Measurements from ENCODE around the gene CCDC43. TPM values are rescaled to one million over a fixed set of nuclear protein-coding genes. Genes with fewer than 3 reads are reported as not detected.
"Not testable (repeated sequence)": the region's sequence is repeated elsewhere in the genome, so short reads cannot be mapped to it uniquely, and the experiment has no call there.

Gene CCDC43
- total and polyA plus RNA-seq, 8 donors, result 20.3 to 33.2 (median 30.9) TPM

DNA sequence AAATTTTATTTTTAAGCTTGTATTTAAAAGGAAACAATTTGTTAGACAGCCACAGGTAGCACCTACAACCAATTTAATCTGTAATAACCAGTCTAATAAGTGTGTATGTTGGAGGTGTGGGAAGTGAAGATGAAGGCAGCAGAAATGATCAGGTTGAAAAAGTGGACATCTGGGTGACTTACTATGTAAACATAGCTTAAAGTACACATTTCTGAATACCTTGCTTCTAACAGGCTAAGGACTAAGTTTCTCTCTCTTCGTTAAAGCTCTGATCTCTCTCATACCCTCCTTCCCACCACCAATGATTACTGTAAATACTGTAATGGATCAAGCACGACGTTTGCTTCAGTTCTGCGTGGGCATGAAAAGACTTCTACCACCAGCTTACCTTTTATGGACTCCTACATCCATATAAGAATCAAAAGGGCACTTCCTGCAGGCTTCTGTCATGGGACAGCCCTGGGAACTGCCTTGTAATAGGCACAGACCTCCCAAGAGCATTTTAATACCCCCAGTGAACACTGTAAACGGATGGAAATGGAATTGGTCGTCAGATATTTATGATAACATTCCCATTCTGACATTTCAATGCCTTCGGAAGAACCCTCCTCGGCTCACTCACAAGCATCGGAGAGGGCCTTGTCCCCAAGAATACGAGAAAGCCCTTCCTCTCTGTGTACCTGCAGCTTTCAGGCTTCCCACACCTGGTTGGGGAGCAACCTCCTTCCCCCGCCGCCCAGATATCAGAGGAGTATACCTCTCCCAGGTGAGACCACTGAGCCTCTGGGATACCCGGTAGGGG, 700 bp downstream of the CCDC43 start:
- DNase-seq (no peak), ATAC-seq (peak; percentile 14)
- Histone ChIP-seq H3K4me3 (peak overlapping the region; percentile 83 to 92), H3K9me3 (no peaks in the 10 kb centered on the region), H3K27me3 (no peaks in the 10 kb centered on the region), H3K4me1 (peaks cover 9 to 30% of the 10 kb centered on the region in 2 donors), H3K36me3 (peaks cover 0 to 9% of the 10 kb centered on the region in 2 donors), H3K27ac (peak overlapping the region; percentile 47 to 84)
- TF ChIP-seq, protein P1, sequence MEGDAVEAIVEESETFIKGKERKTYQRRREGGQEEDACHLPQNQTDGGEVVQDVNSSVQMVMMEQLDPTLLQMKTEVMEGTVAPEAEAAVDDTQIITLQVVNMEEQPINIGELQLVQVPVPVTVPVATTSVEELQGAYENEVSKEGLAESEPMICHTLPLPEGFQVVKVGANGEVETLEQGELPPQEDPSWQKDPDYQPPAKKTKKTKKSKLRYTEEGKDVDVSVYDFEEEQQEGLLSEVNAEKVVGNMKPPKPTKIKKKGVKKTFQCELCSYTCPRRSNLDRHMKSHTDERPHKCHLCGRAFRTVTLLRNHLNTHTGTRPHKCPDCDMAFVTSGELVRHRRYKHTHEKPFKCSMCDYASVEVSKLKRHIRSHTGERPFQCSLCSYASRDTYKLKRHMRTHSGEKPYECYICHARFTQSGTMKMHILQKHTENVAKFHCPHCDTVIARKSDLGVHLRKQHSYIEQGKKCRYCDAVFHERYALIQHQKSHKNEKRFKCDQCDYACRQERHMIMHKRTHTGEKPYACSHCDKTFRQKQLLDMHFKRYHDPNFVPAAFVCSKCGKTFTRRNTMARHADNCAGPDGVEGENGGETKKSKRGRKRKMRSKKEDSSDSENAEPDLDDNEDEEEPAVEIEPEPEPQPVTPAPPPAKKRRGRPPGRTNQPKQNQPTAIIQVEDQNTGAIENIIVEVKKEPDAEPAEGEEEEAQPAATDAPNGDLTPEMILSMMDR (IDR thresholded peaks at IDR 0.05), result no peak
- intact Hi-C loops (cut with DNase I), result no loop called here

DNA sequence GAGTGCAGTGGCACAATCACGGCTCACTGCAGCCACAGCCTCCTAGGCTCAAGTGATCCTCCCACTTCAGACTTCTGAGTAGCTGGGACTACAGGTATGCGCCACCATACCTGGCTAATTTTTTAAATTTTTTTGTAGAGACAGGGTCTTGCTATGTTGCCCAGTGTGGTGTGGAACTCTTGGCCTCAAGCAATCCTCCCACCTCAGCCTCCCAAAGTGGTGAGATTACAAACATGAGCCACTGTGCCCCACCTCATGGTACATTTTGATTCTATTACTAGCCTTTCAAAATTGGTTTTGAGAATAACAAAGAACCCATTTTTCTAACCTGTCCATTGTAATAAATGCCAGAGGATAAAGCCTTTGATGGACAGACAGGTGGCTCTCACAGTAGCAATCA, 1.4 kb downstream of the CCDC43 start:
- no peak overlapping the region for H3K27ac ChIP-seq
- ATAC-seq, result no peak
- peaks cover 9 to 37% of the 10 kb centered on the region in 2 donors for H3K4me1 ChIP-seq
- no peak for DNase-seq
- no peaks in the 10 kb centered on the region for H3K9me3 ChIP-seq
- no peaks in the 10 kb centered on the region for H3K27me3 ChIP-seq
- no peak overlapping the region for H3K4me3 ChIP-seq
- intact Hi-C loops (cut with DNase I), result no loop called here
- TF ChIP-seq, protein P1 (IDR thresholded peaks at IDR 0.05), result no peak
- peaks cover 0 to 16% of the 10 kb centered on the region in 2 donors for H3K36me3 ChIP-seq

DNA sequence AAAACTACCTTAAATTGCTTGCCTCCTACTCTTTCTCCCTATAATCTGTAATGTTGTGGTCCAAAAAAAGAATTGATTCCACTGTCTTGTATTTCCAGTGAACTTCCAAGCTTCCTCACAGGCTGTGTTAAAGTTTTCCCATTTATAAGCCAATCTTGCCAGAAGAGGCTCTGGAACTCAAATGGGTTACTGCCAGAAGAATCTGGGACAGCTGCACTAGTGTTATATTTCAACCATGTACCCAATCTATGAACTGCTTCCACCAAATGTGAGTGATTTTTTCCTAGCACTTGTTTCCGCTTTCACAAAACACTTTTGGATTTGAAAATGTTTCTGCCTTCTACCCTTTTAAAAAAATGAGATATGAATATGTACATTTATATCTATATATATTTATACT, 1.8 kb downstream of the CCDC43 start:
- Histone ChIP-seq H3K36me3 (peaks cover 0 to 20% of the 10 kb centered on the region in 2 donors), H3K4me1 (peaks cover 9 to 41% of the 10 kb centered on the region in 2 donors), H3K27me3 (no peaks in the 10 kb centered on the region), H3K27ac (no peak overlapping the region), H3K9me3 (no peaks in the 10 kb centered on the region), H3K4me3 (no peak overlapping the region)
- TF ChIP-seq, protein P1 (IDR thresholded peaks at IDR 0.05), result no peak
- ATAC-seq (no peak), DNase-seq (no peak)
- intact Hi-C loops (cut with DNase I), result no loop called here

DNA sequence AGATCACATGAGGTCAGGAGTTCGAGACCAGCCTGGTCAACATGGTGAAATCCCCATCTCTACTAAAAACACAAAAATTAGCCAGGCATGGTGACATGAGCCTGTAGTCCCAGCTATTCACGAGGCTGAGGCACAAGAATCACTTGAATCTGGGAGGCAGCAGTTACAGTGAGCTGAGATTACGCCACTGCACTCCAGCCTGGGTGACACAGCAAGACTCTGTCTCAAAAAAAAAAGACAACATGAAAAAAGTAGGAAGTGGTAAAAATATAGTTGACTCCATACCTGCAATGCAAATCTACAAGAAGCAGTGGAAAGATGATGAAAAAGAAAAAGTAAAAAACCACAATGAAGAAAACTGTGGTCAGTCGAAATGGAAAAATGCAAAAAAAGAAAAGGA, 6.3 kb downstream of the CCDC43 start:
- ATAC-seq; intact Hi-C loops (cut with DNase I); H3K4me3 ChIP-seq; H3K9me3 ChIP-seq; DNase-seq; H3K27me3 ChIP-seq: not testable (repeated sequence)
- Histone ChIP-seq H3K4me1 (peaks cover under 1 to 16% of the 10 kb centered on the region in 2 donors), H3K27ac (peak overlapping the region in 1 of 2 donors; percentile 63), H3K36me3 (peaks cover 3 to 63% of the 10 kb centered on the region in 2 donors)

DNA sequence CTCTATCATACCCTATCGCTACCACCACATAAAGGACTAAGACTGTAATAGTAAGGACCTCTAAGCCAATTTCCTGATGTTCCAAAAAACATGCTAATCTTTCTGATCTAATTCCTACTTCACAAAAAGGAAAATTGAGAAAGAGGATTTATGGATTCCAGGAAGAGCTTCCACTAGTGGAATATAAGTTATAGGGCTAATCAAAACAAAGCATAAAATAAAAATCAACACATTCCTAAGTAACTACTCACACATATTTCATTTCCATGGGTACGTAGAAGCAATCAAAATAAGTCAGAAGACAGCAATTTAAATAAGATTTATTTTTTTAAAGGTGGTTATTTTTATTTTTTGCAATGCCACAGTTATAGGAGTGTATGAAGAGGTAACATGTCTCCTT, 12.4 kb downstream of the CCDC43 start:
- no peaks in the 10 kb centered on the region for H3K9me3 ChIP-seq
- no peak overlapping the region for H3K4me3 ChIP-seq
- TF ChIP-seq, protein P1 (IDR thresholded peaks at IDR 0.05), result no peak
- no peaks in the 10 kb centered on the region for H3K4me1 ChIP-seq
- no peaks in the 10 kb centered on the region for H3K27me3 ChIP-seq
- H3K27ac ChIP-seq, result no peak overlapping the region
- H3K36me3 ChIP-seq, result peaks cover 3 to 50% of the 10 kb centered on the region in 2 donors
- no peak for ATAC-seq
- intact Hi-C loops (cut with DNase I), result no loop called here
- no peak for DNase-seq
